A549 (cell line): ENCODE measurements around the gene PLD6.

Experiments used
- CEBPB ChIP-seq, 2 experiments: fragments of >200 bp in 1 of 2; sonication (Bioruptor Twin) in 1 of 2; formaldehyde crosslinking in 1 of 2; IDR thresholded peaks; 2 replicates each; pipeline ENCODE4 v1.6.1; 2012 to 2016
- CHD2 ChIP-seq: fragments of 150-350 bp; IDR thresholded peaks from 2 replicates; pipeline ENCODE4 v1.6.1; 2014; ENCODE audit warnings: low read length; ENCODE audit not compliant: partially characterized antibody
- CTCF ChIP-seq: fragments of >200 bp; sonication (Bioruptor Twin); formaldehyde crosslinking; IDR thresholded peaks from 3 replicates; pipeline ENCODE4 v1.5.1; 2016
- MYC ChIP-seq: IDR thresholded peaks from 2 replicates; pipeline ENCODE4 v1.6.1; 2012; ENCODE audit warnings: mild to moderate bottlenecking, inconsistent platforms, low read length, improper control_type of control experiment, borderline replicate concordance
- NR3C1 ChIP-seq: fragments of >200 bp; sonication (Bioruptor Twin); formaldehyde crosslinking; IDR thresholded peaks from 3 replicates; pipeline ENCODE4 v1.6.1; 2017
- POLR2A ChIP-seq: IDR thresholded peaks from 2 replicates; pipeline ENCODE4 v1.6.1; 2012; ENCODE audit warnings: mild to moderate bottlenecking, low read length
- POLR2AphosphoS2 ChIP-seq: conservative IDR thresholded peaks from 2 replicates; pipeline ENCODE4 v1.6.1; 2012; ENCODE audit warnings: low read length, improper control_type of control experiment, inconsistent platforms

GRCh38 chr17:17254036-17254435, 47.9 kb upstream of the PLD6 start:
- no peak for TF ChIP-seq CEBPB (IDR thresholded peaks at IDR 0.05)
- TF ChIP-seq POLR2AphosphoS2, result no peak
- no peak for TF ChIP-seq POLR2A
- TF ChIP-seq CHD2, result no peak
- TF ChIP-seq CTCF, result no peak
- no peak for TF ChIP-seq MYC
- TF ChIP-seq NR3C1, result no peak
